HEK293T (cell line): ENCODE data around the gene CAB39L.
"Not testable (repeated sequence)": the region's sequence is repeated elsewhere in the genome, so short reads cannot be mapped to it uniquely, and the experiment has no call there.

Experiments used
- ARNT ChIP-seq: fragments of 450-650 bp; IDR thresholded peaks from 2 replicates; pipeline ENCODE4 v1.6.1; 2017; ENCODE audit warnings: mild to moderate bottlenecking
- BHLHE40 ChIP-seq: fragments of 450-650 bp; IDR thresholded peaks from 2 replicates; pipeline ENCODE4 v1.6.1; 2016; ENCODE audit warnings: mild to moderate bottlenecking, moderate library complexity, borderline replicate concordance
- ELF4 ChIP-seq: fragments of 450-650 bp; IDR thresholded peaks from 2 replicates; pipeline ENCODE4 v1.6.1; 2017; ENCODE audit warnings: antibody characterized with exemption
- FOXM1 ChIP-seq: fragments of 450-650 bp; IDR thresholded peaks from 2 replicates; pipeline ENCODE4 v1.6.1; 2017; ENCODE audit warnings: mild to moderate bottlenecking, borderline replicate concordance
- SP1 ChIP-seq: fragments of 450-650 bp; IDR thresholded peaks from 2 replicates; pipeline ENCODE4 v1.6.1; 2017
- SUZ12 ChIP-seq: fragments of 450-650 bp; IDR thresholded peaks from 2 replicates; pipeline ENCODE4 v1.6.1; 2016; ENCODE audit warnings: mild to moderate bottlenecking
- TARDBP ChIP-seq: fragments of 450-650 bp; IDR thresholded peaks from 2 replicates; pipeline ENCODE4 v1.6.1; 2016
- ZNF384 ChIP-seq: fragments of 450-650 bp; IDR thresholded peaks from 2 replicates; pipeline ENCODE4 v1.6.1; 2016

DNA sequence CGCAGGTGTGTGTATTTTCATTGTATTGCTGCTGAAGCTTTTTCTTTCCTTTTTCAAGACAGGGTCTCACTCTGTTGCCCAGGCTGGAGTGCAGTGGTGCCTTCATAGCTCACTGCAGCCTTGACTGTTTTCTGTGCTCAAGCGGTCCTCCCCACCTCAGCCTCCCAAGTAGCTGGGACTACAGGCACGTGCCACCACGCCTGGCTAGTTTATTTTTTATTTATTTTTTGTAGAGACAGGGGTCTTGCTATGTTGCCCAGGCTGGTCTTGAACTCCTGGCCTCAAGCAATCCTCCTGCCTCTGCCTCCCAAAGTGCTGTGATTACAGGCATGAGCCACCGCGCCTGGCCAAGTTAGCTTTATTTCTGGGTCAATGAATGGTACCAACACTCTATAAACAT is 149.1 kb downstream of the CAB39L start:
- not testable (repeated sequence) for TF ChIP-seq SP1, BHLHE40, ARNT, ZNF384, SUZ12, TARDBP, FOXM1, ELF4
